H1 (cell line): Measurements from ENCODE around the gene KIAA0513. TPM values are rescaled to one million over a fixed set of nuclear protein-coding genes. Genes with fewer than 3 reads are reported as not detected.

Experiments
- CHD1 ChIP-seq: IDR thresholded peaks from 2 replicates; pipeline ENCODE4 v1.6.1; 2012; ENCODE audit warnings: low read depth, low read length, improper control_type of control experiment
- polyA plus RNA-seq, 7 experiments: library from polyadenylated mRNA; depleted of rRNA in 3 of 7; stranded (reverse) in 5 of 7; unstranded in 2 of 7; fragments of >200 nt in 5 of 7; fragments of 200-250 nt in 2 of 7; gene quantifications; 1 replicate in 5 of 7; 2 replicates in 1 of 7; 4 replicates in 1 of 7; pipeline versions ENCODE4 v1.2.1 to v1.2.3, GENCODE V29; 2011 to 2013; ENCODE audit warnings: missing spikeins in 2 of 7, mixed read lengths in 2 of 7
- total RNA-seq: library from RNA; stranded (reverse); fragmentation: NEBNext Ultra II Directional; extraction: Animal tissue kit (Norgen Biotek cat#: 25700); gene quantifications from 2 replicates; pipeline ENCODE4 v1.2.1, GENCODE V29; 2021
- TF ChIP-seq, protein P1 (sequence below): IDR thresholded peaks from 2 replicates; pipeline ENCODE4 v1.6.1; 2012; ENCODE audit warnings: inconsistent platforms

Gene KIAA0513
- total and polyA plus RNA-seq, 2 of the 8 experiments (the other 6 are each of a cell fraction or from before 2014, with no cell fraction given) = 2.1 to 6.1 TPM

GRCh38 chr16:85090873-85091521, 63.4 kb downstream of the KIAA0513 start (continued):
- TF ChIP-seq, protein P1, sequence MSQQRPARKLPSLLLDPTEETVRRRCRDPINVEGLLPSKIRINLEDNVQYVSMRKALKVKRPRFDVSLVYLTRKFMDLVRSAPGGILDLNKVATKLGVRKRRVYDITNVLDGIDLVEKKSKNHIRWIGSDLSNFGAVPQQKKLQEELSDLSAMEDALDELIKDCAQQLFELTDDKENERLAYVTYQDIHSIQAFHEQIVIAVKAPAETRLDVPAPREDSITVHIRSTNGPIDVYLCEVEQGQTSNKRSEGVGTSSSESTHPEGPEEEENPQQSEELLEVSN = no peak
- no peak for TF ChIP-seq CHD1
